GM18498 (cell line): ENCODE measurements around the gene CDS2.

Experiments
- ATAC-seq: cut with Tn5 transposase; IDR thresholded peaks from one replicate; pipeline ENCODE4 v1.9.1; 2021; ENCODE audit warnings: mild to moderate bottlenecking, moderate library complexity; ENCODE audit not compliant: unreplicated experiment

The CDS2 gene

DNA sequence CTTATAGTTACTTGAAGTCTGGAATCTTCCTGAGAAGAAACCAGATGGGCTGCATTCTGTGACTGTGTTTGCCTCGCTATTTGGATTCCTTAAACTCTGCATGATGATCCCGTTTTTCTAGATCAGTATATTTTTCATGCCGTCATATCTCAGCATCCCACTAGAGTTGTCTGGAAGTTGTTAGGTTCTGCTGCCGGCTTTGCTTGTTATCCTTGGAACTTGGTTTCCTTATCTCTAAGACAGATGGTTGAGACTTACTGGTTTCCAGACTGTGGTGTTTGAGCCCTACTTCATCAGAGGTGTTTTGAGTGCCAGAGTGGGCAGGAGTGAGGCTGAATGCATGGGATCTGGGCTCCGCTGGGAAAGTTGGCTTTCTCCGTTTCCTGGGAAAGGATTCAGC lies 50.3 kb downstream of the CDS2 start:
- no peak for ATAC-seq

- no peak for ATAC-seq
Measured at GRCh38 chr20:5178046-5178445, 51.2 kb downstream of the CDS2 start.

- ATAC-seq = no peak
Measured at GRCh38 chr20:5180421-5180820, 53.6 kb downstream of the CDS2 start.

DNA sequence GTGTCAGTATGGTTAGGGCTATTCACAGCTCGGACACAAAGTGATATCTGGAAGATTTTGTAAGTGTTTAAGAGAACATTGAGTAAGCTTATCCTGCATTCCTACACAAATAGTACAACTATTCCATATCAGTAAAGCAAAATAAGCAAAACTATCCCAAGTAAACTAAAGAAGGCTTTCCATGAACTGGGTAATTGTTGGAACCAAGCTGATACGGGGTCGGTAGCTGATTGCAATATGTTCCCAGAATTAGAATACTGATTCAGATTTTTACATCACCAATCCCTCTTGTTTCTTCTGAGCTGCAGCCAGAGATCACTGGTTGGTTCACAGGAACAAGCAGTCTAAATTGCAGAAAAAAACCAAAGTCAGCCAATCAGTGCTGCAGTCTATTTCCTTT lies 54.1 kb downstream of the CDS2 start:
- ATAC-seq = no peak

DNA sequence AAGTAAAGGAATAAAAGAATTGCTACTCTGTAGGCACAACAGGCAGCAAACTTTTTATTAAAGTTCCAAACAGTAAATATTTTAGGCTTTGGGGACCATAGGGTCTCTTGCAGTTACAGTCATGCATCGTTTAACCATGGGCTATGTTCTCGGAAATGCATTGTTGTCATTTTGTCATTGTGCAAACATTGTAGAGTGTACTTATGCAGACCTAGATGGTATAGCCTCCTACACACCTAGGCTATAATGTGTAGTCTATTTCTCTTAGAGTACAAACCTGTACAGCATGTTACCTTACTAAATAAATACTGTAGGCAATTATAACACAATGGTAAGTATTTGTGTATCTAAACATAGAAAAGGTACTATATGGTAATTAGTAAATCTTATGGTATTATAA lies 54.7 kb downstream of the CDS2 start:
- no peak for ATAC-seq

DNA sequence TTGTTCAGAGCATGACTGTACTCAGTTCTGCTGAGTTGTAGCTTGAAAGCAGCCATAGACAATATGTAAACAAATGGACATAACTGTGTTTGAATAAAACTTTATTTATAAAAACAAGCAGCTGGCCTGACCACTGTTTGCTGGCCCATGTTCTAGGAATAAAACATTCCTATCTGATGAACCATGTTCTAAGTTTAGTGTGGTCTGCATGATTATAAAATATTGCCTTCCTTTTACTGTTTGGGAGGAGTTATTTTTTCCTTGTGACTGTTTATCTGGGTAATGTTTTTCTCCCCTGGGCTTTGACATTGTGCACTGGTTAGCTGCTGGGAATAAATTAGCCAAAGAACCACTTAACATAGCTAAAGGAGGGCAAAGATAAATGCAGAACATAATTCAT lies 55.1 kb downstream of the CDS2 start:
- no peak for ATAC-seq

DNA sequence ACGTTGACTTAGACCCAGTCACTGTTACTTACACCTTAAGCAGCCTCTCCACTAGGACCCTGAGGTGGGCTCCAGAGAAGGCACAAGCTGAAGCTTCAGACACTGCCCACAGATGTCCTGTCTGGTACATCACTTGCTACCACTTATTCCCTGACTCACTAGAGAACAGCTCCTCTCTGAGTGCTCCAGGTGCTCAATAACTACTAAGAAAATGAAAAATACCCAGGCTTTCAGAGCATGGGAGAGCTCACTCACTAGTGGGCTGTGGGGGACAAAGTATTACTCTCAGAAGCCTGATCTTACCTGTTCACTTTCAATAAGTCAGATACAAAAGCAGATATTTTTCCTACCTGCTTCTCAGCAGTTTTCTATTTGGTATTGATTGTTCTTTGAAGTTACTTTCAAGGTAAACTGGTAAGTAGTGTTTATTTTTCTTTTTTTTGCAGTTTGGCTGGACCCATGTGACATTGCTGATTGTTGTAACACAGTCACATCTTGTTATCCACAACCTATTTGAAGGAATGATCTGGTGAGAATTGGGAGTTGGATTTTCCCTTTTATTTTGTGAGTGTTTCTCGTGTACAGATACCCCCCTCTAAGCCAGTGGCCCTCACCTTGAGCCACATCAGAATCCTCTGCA lies 55.9 kb downstream of the CDS2 start:
- no peak for ATAC-seq

DNA sequence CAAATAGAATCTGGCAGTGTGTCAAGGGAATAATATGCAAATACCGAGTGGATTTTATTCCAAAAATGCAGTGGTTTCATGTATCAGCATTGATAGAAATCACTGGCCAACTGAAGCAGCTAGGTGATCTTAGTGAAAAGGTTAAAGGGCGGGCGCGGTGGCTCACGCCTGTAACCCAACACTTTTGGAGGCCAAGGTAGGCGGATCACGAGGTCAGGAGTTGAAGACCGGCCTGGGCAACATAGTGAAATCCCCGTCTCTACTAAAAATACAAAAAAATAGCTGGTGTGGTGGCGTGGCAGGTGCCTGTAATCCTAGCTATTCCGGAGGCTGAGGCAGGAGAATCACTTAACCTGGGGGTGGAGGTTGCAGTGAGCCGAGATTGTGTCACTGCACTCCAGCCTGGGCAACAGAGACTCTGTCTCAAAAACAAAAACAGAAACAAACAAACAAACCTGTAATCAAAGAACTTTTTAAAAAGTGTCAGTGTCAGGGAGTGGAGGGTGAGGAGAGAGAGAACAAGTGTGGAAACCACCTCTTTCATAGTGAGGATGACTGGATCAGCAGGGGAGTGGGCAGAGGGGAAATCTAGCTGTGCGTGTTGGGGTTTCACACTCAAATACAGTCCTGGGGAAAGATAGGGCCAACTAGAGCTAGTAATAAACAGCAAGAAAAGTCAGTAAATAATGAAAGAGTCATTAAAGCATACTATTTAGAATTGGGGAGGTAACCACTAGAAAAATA lies 57.1 kb downstream of the CDS2 start:
- ATAC-seq = no peak

DNA sequence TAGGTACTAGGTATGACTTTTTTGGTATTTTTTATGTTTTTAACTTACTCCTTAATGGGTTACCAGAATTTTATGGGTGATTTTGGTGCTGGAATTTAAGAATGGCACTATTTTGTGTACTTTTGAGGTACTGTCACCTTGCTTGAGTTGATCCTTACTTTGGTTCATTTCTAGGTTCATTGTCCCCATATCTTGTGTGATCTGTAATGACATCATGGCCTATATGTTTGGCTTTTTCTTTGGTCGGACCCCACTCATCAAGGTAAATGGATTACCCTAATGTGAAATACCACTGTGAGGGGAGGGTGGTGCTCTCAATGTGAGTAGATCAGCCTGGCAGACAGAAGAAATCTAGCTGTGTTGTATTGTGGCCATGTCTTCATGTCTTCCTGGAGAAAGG lies 57.9 kb downstream of the CDS2 start:
- ATAC-seq = no peak

- no peak for ATAC-seq
Measured at GRCh38 chr20:5187122-5187521, 60.3 kb downstream of the CDS2 start.

GRCh38 chr20:5188736-5189135 lies 61.9 kb downstream of the CDS2 start:
- ATAC-seq = no peak

DNA sequence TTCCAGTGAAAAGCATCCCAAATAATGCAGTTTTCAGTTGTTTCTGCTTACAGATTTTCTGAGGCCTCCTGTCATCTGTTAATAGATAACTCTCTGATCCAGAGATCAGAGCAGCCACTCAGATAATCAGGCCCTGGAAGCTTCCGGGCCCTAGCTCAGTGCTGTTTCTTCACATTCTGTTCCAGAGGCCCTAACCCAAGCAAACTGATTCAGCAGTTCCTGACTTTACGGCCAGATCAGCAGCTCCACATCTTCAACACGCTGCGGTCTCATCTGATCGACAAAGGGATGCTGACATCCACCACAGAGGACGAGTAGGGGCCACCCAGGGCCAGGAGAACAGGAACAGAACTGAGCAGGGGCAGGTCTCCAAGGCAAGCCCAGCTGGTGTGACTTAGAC lies 63.1 kb downstream of the CDS2 start:
- no peak for ATAC-seq

GRCh38 chr20:5190444-5190843 lies 63.6 kb downstream of the CDS2 start:
- no peak for ATAC-seq

DNA sequence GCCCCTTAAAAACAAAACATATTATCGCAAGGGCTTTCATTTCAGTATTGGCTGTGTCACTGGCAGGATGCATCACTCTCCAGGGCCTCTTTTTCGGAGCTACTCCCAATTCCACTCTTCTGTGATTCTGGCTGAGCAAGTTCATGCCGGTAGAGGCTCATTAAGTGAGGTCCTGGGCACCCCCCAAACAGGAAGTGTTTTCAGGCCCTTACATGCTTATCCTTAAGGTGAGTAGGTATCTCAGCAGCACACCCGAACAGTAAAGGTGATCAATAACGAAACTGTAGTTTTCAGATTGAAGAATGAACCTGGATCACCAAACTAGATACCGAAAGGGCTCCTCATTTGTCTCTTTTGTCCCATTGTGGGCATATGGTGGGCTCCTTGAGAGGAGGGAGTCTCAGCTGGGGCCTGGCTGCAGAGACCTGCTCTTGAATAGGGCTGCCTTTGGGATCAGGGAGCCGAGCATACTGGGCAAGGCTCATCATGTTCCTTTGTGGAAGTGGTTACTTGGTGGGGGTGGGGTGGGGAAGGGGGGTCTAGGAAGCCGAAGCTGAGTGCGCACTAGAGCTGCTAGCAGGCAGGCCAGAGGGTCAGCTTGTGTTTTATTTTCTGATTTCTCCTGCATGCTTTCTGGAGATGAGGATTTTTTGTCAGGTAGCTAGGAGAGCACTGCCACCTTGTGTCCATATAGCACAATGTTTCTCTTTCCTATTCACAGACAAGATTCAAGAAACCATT lies 65.2 kb downstream of the CDS2 start:
- ATAC-seq = no peak

- peak; percentile 57 for ATAC-seq
Measured at GRCh38 chr20:5192570-5193431, 66.0 kb downstream of the CDS2 start.

GRCh38 chr20:5195655-5196054 lies 68.8 kb downstream of the CDS2 start:
- ATAC-seq = no peak

GRCh38 chr20:5196149-5196548 lies 69.3 kb downstream of the CDS2 start:
- ATAC-seq = no peak

GRCh38 chr20:5197270-5197827 lies 70.5 kb downstream of the CDS2 start:
- no peak for ATAC-seq

DNA sequence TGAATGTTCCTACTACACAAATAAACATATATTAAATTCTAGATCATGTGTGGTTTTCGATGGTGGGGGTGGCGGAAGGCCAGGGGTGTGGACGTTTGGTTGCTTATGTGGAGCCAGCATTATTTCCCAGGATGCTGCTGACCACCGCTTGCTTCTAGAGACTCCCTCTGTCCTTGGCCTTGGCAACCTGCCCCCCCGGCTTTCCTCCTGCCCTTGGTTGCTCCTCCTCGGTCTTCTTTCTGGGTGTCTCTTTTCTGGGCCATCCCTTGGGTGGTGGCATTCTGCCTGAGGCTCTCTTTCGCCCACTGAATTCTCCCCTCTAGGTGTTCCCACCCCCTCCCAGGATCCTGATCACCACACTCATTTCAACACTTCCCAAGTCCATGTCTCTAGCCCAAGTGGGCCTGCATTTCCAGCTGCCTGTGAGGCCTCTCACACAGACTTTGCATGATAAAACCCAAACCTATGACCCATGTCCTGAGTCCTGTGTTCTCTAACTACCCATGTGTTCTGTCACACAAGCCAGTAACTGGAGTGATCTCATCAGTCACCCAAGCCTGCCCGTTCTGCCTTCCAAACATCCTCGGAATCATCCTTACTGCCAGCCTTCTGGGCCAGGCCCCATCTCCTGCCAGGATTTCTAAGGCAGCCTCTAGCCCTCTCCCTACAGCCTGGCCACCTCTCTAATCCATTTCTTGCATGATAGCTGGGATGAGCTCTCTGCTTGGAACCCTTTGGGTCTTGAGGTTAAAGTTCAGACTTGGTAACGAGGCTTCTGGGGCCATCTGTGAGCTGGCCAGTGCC lies 71.2 kb downstream of the CDS2 start:
- ATAC-seq = no peak

- ATAC-seq = no peak
Measured at GRCh38 chr20:5198651-5198924, 71.8 kb downstream of the CDS2 start.
